ENCODE data around the gene SUMO3.
A peak's percentile ranks its signal among the peaks of the same experiment; 100 is the strongest.

The SUMO3 gene

GRCh38 chr21:44840771-44841170, 22.9 kb upstream of the SUMO3 start:
- no peak for TF ChIP-seq CTCF (conservative IDR thresholded peaks at IDR 0.05; ENCODE audit: low read depth, low read length)
- DNase-seq (ENCODE audit: low read depth): no peak
- no peak overlapping the region for H3K4me3 ChIP-seq (ENCODE audit: low read depth, low read length)

- no peak for TF ChIP-seq CTCF (conservative IDR thresholded peaks at IDR 0.05; ENCODE audit: low read depth, low read length)
- DNase-seq (ENCODE audit: low read depth): no peak
- H3K4me3 ChIP-seq (ENCODE audit: low read depth, low read length): no peak overlapping the region
Measured at GRCh38 chr21:44838951-44839350, 21.1 kb upstream of the SUMO3 start.

- DNase-seq (ENCODE audit: low read depth): no peak
- no peak for TF ChIP-seq CTCF (conservative IDR thresholded peaks at IDR 0.05; ENCODE audit: low read depth, low read length)
- no peak overlapping the region for H3K4me3 ChIP-seq (ENCODE audit: low read depth, low read length)
Measured at GRCh38 chr21:44838039-44838895, 20.4 kb upstream of the SUMO3 start.

- no peak for TF ChIP-seq CTCF (conservative IDR thresholded peaks at IDR 0.05; ENCODE audit: low read depth, low read length)
- H3K4me3 ChIP-seq (ENCODE audit: low read depth, low read length): no peak overlapping the region
- no peak for DNase-seq (ENCODE audit: low read depth)
Measured at GRCh38 chr21:44837537-44837936, 19.7 kb upstream of the SUMO3 start.

- TF ChIP-seq CTCF (conservative IDR thresholded peaks at IDR 0.05; ENCODE audit: low read depth, low read length): peak; percentile 3
- H3K4me3 ChIP-seq (ENCODE audit: low read depth, low read length): no peak overlapping the region
- peak; percentile 54 for DNase-seq (ENCODE audit: low read depth)
Measured at GRCh38 chr21:44836666-44837471, 19.0 kb upstream of the SUMO3 start.

- no peak for DNase-seq (ENCODE audit: low read depth)
- TF ChIP-seq CTCF (conservative IDR thresholded peaks at IDR 0.05; ENCODE audit: low read depth, low read length): no peak
- no peak overlapping the region for H3K4me3 ChIP-seq (ENCODE audit: low read depth, low read length)
Measured at GRCh38 chr21:44836349-44836665, 18.4 kb upstream of the SUMO3 start.
